ENCODE data around the gene SSTR1.
"Not testable (repeated sequence)": the region's sequence is repeated elsewhere in the genome, so short reads cannot be mapped to it uniquely, and the experiment has no call there.

The SSTR1 gene

GRCh38 chr14:38207736-38208617, at the start of gene SSTR1:
Gene SSTR1 (plus strand): TSS chr14:38207904. CDS start chr14:38209390, 1,486 bp downstream.
- peak in 2 of 3 experiments; percentile 66 to 75 for DNase-seq

- DNase-seq = no peak
Measured at GRCh38 chr14:38158468-38158867, 49.2 kb upstream of the SSTR1 start.

GRCh38 chr14:38168416-38168815, 39.3 kb upstream of the SSTR1 start:
- DNase-seq = no peak

- peak in 2 of 3 experiments; percentile 59 to 95 for DNase-seq
Measured at GRCh38 chr14:38171197-38171596, 36.5 kb upstream of the SSTR1 start.

GRCh38 chr14:38174711-38175110, 33.0 kb upstream of the SSTR1 start:
- no peak for DNase-seq

GRCh38 chr14:38175658-38176057, 32.0 kb upstream of the SSTR1 start:
- no peak for DNase-seq

GRCh38 chr14:38176379-38176778, 31.3 kb upstream of the SSTR1 start:
- no peak for DNase-seq

GRCh38 chr14:38184132-38184531, 23.6 kb upstream of the SSTR1 start:
- no peak for DNase-seq

- DNase-seq = no peak
Measured at GRCh38 chr14:38185671-38186070, 22.0 kb upstream of the SSTR1 start.

GRCh38 chr14:38186216-38186615, 21.5 kb upstream of the SSTR1 start:
- DNase-seq = no peak

GRCh38 chr14:38187528-38187927, 20.2 kb upstream of the SSTR1 start:
- no peak for DNase-seq

- no peak for DNase-seq
Measured at GRCh38 chr14:38189930-38190726, 17.6 kb upstream of the SSTR1 start.

- not testable (repeated sequence) for DNase-seq
Measured at GRCh38 chr14:38190846-38191245, 16.9 kb upstream of the SSTR1 start.

GRCh38 chr14:38191491-38191890, 16.2 kb upstream of the SSTR1 start:
- DNase-seq = not testable (repeated sequence)

- peak in 1 of 3 experiments; percentile 52 for DNase-seq
Measured at GRCh38 chr14:38197001-38197783, 10.5 kb upstream of the SSTR1 start.

- no peak for DNase-seq
Measured at GRCh38 chr14:38197784-38198335, 9.8 kb upstream of the SSTR1 start.

GRCh38 chr14:38198425-38198824, 9.3 kb upstream of the SSTR1 start:
- no peak for DNase-seq

- no peak for DNase-seq
Measured at GRCh38 chr14:38199076-38199475, 8.6 kb upstream of the SSTR1 start.

- DNase-seq = no peak
Measured at GRCh38 chr14:38199739-38200138, 8.0 kb upstream of the SSTR1 start.

- DNase-seq = no peak
Measured at GRCh38 chr14:38201137-38201828, 6.4 kb upstream of the SSTR1 start.

GRCh38 chr14:38202444-38203191, 5.1 kb upstream of the SSTR1 start:
- no peak for DNase-seq
